ENCODE data around the gene RC3H1.
"Not testable (repeated sequence)": the region's sequence is repeated elsewhere in the genome, so short reads cannot be mapped to it uniquely, and the experiment has no call there.

Gene RC3H1

GRCh38 chr1:174022080-174022975, at the start of gene RC3H1:
Gene RC3H1 (minus strand): TSS chr1:174022357. CDS start chr1:173992985, 29,372 bp downstream.
- peak; percentile 64 to 87 (median 78) for DNase-seq

- DNase-seq: no peak
Observed at GRCh38 chr1:174070614-174071013, 48.5 kb upstream of the RC3H1 start.

- no peak for DNase-seq
Observed at GRCh38 chr1:174068000-174068399, 45.8 kb upstream of the RC3H1 start.

- no peak for DNase-seq
Observed at GRCh38 chr1:174060090-174060489, 37.9 kb upstream of the RC3H1 start.

GRCh38 chr1:174058624-174059023, 36.5 kb upstream of the RC3H1 start:
- no peak for DNase-seq

- DNase-seq: not testable (repeated sequence)
Observed at GRCh38 chr1:174056609-174057008, 34.5 kb upstream of the RC3H1 start.

GRCh38 chr1:174055797-174056196, 33.6 kb upstream of the RC3H1 start:
- not testable (repeated sequence) for DNase-seq

- DNase-seq: no peak
Observed at GRCh38 chr1:174053826-174054225, 31.7 kb upstream of the RC3H1 start.

- no peak for DNase-seq
Observed at GRCh38 chr1:174052621-174053020, 30.5 kb upstream of the RC3H1 start.

GRCh38 chr1:174051956-174052355, 29.8 kb upstream of the RC3H1 start:
- no peak for DNase-seq

- no peak for DNase-seq
Observed at GRCh38 chr1:174049514-174049913, 27.4 kb upstream of the RC3H1 start.

GRCh38 chr1:174044418-174045222, 22.5 kb upstream of the RC3H1 start:
- no peak for DNase-seq

- DNase-seq: not testable (repeated sequence)
Observed at GRCh38 chr1:174042509-174042908, 20.4 kb upstream of the RC3H1 start.

GRCh38 chr1:174041369-174041768, 19.2 kb upstream of the RC3H1 start:
- DNase-seq: no peak

GRCh38 chr1:174040387-174040786, 18.2 kb upstream of the RC3H1 start:
- no peak for DNase-seq

GRCh38 chr1:174039027-174039426, 16.9 kb upstream of the RC3H1 start:
- DNase-seq: no peak

GRCh38 chr1:174036798-174037197, 14.6 kb upstream of the RC3H1 start:
- no peak for DNase-seq

GRCh38 chr1:174036204-174036603, 14.0 kb upstream of the RC3H1 start:
- no peak for DNase-seq

- no peak for DNase-seq
Observed at GRCh38 chr1:174032671-174033222, 10.6 kb upstream of the RC3H1 start.

GRCh38 chr1:174031099-174031498, 8.9 kb upstream of the RC3H1 start:
- DNase-seq: no peak

- no peak for DNase-seq
Observed at GRCh38 chr1:174028495-174028894, 6.3 kb upstream of the RC3H1 start.

- no peak for DNase-seq
Observed at GRCh38 chr1:174023440-174023839, 1.3 kb upstream of the RC3H1 start.

- DNase-seq: no peak
Observed at GRCh38 chr1:174022976-174023277, 770 bp upstream of the RC3H1 start.

GRCh38 chr1:174021591-174022079, 522 bp downstream of the RC3H1 start:
- peak in 2 of 4 experiments; percentile 18 to 24 for DNase-seq

Measured in activated naive CD4-positive, alpha-beta T cell (primary cell).